ENCODE results near the gene KANSL1. TPM values are rescaled to one million over a fixed set of nuclear protein-coding genes. Genes with fewer than 3 reads are reported as not detected.
A peak's percentile ranks its signal among the peaks of the same experiment; 100 is the strongest.

Gene KANSL1
- total and polyA plus RNA-seq, 9 of the 15 experiments (the other 6 are each of a cell fraction or from before 2014, with no cell fraction given): 3.6 to 55.4 (median 31.8) TPM

DNA sequence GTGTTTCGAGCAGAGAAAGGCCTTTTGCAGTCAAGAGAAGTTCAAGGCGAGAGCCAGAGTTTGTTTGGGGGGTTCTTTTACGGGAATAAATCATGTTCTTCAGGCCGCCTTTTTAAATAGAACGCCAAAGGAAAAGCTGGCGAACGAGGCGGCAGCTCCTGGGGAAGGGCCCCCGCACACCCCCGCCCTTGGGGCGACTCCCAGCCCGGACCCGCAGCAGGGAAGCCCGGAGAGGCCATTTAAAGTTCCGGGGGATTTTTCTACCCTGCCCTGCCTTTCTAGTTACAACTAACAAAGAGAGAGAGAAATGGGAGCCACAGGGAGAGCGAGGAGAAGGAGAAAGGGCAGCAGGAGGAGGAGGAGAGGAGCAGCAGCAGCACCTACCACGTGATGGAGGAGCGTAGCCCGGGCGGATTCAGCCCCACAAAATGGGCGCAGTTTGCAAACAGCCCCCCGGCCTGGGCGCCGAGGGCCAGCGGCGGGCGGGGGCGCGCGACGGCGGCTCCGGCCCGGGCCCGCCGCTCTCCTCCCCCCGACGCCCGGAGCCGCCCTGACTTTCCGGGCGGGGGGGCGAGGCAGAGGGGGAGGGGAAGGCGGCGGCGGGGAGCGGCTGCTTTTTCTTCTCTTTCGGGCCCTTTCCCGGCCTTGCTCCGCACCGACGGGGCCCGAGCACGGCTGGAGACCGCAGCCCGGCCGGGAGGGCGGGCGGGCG, 634 bp downstream of the KANSL1 start (continued):
- TF ChIP-seq RB1 (IDR thresholded peaks at IDR 0.05; ENCODE audit: low read depth) (peak; percentile 81), CREB1 (IDR thresholded peaks at IDR 0.05) (no peak; the same call in none of the 2 replicates), CREB1 (CRISPR knock-in tag; IDR thresholded peaks at IDR 0.05) (peak; percentile 23; the same call in 1 of the 2 replicates), HIVEP1 (CRISPR knock-in tag; IDR thresholded peaks at IDR 0.05) (peak; percentile 69; the same call in 1 of the 2 replicates), CBX1 (IDR thresholded peaks at IDR 0.05; ENCODE audit: low read depth) (0 out of 2 replicates have a peak, but pooled peaks have one; percentile 77), ZBED1 (IDR thresholded peaks at IDR 0.05) (no peak), RNF2 (IDR thresholded peaks at IDR 0.05) (0 out of 2 replicates have a peak, but pooled peaks have one; percentile 17), HLTF (IDR thresholded peaks at IDR 0.05) (peak; percentile 71; the same call in 1 of the 2 replicates), YY1 (IDR thresholded peaks at IDR 0.05; ENCODE audit: borderline replicate concordance in 1 of 3, control insufficient read depth in 1 of 3, extremely low read depth in 1 of 3, insufficient read depth in 3 of 3, insufficient read length in 1 of 3, insufficient replicate concordance in 2 of 3, low read depth in 1 of 3, low read length in 2 of 3) (peak; percentile 58 to 92 (median 89)), ELF4 (CRISPR knock-in tag; IDR thresholded peaks at IDR 0.05) (peak; percentile 32; the same call in 1 of the 2 replicates), ESRRB (CRISPR knock-in tag; IDR thresholded peaks at IDR 0.05; ENCODE audit: borderline replicate concordance) (no peak), RAD51 (IDR thresholded peaks at IDR 0.05; ENCODE audit: borderline replicate concordance, low read depth) (peak; percentile 80), EGR1 (conservative IDR thresholded peaks at IDR 0.05) (peak; percentile 90), MTA3 (IDR thresholded peaks at IDR 0.05; ENCODE audit: borderline replicate concordance) (peak; percentile 73), TAF9B (IDR thresholded peaks at IDR 0.05; ENCODE audit: partially characterized antibody) (peak; percentile 17), TGIF2 (CRISPR knock-in tag; IDR thresholded peaks at IDR 0.05) (peak; percentile 57; the same call in 1 of the 2 replicates), TAF7 (tag; IDR thresholded peaks at IDR 0.05) (peak; percentile 44; the same call in 1 of the 2 replicates), ZNF778 (CRISPR knock-in tag; IDR thresholded peaks at IDR 0.05) (no peak), ZZZ3 (IDR thresholded peaks at IDR 0.05) (no peak)
- TF ChIP-seq, protein P1, sequence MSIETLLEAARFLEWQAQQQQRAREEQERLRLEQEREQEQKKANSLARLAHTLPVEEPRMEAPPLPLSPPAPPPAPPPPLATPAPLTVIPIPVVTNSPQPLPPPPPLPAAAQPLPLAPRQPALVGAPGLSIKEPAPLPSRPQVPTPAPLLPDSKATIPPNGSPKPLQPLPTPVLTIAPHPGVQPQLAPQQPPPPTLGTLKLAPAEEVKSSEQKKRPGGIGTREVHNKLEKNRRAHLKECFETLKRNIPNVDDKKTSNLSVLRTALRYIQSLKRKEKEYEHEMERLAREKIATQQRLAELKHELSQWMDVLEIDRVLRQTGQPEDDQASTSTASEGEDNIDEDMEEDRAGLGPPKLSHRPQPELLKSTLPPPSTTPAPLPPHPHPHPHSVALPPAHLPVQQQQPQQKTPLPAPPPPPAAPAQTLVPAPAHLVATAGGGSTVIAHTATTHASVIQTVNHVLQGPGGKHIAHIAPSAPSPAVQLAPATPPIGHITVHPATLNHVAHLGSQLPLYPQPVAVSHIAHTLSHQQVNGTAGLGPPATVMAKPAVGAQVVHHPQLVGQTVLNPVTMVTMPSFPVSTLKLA (conservative IDR thresholded peaks at IDR 0.05): peak; percentile 72 to 89
- TF ChIP-seq, protein P2, sequence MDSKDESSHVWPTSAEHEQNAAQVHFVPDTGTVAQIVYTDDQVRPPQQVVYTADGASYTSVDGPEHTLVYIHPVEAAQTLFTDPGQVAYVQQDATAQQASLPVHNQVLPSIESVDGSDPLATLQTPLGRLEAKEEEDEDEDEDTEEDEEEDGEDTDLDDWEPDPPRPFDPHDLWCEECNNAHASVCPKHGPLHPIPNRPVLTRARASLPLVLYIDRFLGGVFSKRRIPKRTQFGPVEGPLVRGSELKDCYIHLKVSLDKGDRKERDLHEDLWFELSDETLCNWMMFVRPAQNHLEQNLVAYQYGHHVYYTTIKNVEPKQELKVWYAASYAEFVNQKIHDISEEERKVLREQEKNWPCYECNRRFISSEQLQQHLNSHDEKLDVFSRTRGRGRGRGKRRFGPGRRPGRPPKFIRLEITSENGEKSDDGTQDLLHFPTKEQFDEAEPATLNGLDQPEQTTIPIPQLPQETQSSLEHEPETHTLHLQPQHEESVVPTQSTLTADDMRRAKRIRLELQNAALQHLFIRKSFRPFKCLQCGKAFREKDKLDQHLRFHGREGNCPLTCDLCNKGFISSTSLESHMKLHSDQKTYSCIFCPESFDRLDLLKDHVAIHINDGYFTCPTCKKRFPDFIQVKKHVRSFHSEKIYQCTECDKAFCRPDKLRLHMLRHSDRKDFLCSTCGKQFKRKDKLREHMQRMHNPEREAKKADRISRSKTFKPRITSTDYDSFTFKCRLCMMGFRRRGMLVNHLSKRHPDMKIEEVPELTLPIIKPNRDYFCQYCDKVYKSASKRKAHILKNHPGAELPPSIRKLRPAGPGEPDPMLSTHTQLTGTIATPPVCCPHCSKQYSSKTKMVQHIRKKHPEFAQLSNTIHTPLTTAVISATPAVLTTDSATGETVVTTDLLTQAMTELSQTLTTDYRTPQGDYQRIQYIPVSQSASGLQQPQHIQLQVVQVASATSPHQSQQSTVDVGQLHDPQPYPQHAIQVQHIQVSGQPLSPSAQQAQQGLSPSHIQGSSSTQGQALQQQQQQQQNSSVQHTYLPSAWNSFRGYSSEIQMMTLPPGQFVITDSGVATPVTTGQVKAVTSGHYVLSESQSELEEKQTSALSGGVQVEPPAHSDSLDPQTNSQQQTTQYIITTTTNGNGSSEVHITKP (IDR thresholded peaks at IDR 0.05; ENCODE audit: partially characterized antibody): peak; percentile 86
- TF ChIP-seq, protein P3, sequence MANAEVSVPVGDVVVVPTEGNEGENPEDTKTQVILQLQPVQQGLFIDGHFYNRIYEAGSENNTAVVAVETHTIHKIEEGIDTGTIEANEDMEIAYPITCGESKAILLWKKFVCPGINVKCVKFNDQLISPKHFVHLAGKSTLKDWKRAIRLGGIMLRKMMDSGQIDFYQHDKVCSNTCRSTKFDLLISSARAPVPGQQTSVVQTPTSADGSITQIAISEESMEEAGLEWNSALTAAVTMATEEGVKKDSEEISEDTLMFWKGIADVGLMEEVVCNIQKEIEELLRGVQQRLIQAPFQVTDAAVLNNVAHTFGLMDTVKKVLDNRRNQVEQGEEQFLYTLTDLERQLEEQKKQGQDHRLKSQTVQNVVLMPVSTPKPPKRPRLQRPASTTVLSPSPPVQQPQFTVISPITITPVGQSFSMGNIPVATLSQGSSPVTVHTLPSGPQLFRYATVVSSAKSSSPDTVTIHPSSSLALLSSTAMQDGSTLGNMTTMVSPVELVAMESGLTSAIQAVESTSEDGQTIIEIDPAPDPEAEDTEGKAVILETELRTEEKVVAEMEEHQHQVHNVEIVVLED (CRISPR knock-in tag; IDR thresholded peaks at IDR 0.05): peak; percentile 70

Data from K562 (cell line).